Adrenal gland (tissue), 5 donors: ENCODE results near the gene CELF2.

Experiments
- POLR2A ChIP-seq, 2 donors: fragments of 450-650 bp; IDR thresholded peaks; one replicate each; pipeline ENCODE4 v1.6.1; 2017; ENCODE audit warnings: antibody characterized with exemption in 2 of 2, mild to moderate bottlenecking in 2 of 2, moderate library complexity in 1 of 2
- TF ChIP-seq, protein P1 (sequence below), 6 experiments: fragments of 450-650 bp in 4 of 6; fragments of 200-600 bp in 2 of 6; sonication (generic) in 1 of 6; IDR thresholded peaks; 1 replicate in 5 of 6; 2 replicates in 1 of 6; pipeline versions ENCODE4 v1.5.1 to v1.8.0; 2016 to 2021; ENCODE audit warnings: antibody characterized with exemption in 6 of 6, mild to moderate bottlenecking in 2 of 6, moderate library complexity in 1 of 6
- donor health status: DM: no; HTN: no; CAD: no.

DNA sequence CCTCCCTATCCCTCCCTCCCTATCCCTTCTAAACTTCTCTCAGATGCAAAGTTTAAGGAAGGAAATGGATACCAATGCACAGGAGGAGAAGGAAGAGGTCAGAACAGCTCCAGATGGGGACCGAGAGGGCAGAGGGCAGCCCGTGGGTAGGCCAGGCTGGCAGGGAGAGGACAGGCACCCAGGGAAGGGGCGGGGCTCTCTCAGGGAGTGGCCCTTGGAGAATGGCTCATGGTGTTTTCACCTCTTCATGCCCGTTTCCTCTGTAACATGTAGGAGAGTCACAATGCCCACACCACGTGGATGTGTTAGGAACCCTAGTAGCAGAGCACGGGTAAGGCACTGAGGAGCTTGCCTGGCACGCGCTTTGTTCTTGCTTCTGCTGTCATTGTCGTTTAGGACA, 264.5 kb downstream of the CELF2 start:
- TF ChIP-seq, protein P1, sequence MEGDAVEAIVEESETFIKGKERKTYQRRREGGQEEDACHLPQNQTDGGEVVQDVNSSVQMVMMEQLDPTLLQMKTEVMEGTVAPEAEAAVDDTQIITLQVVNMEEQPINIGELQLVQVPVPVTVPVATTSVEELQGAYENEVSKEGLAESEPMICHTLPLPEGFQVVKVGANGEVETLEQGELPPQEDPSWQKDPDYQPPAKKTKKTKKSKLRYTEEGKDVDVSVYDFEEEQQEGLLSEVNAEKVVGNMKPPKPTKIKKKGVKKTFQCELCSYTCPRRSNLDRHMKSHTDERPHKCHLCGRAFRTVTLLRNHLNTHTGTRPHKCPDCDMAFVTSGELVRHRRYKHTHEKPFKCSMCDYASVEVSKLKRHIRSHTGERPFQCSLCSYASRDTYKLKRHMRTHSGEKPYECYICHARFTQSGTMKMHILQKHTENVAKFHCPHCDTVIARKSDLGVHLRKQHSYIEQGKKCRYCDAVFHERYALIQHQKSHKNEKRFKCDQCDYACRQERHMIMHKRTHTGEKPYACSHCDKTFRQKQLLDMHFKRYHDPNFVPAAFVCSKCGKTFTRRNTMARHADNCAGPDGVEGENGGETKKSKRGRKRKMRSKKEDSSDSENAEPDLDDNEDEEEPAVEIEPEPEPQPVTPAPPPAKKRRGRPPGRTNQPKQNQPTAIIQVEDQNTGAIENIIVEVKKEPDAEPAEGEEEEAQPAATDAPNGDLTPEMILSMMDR (IDR thresholded peaks at IDR 0.05), result no peak
- no peak for TF ChIP-seq POLR2A (IDR thresholded peaks at IDR 0.05)
